NCI-H82 treated with DMSO at 0.1 percent for 48 hours (cell line): ENCODE measurements around the gene FOXM1.

Source experiments
- DNase-seq: peaks from one replicate; lab custom pipeline; 2025; ENCODE audit not compliant: unreplicated experiment; lab: John Stamatoyannopoulos, UW

FOXM1 gene

GRCh38 chr12:2841056-2841650 lies 35.8 kb downstream of the FOXM1 start:
- no peak for DNase-seq

GRCh38 chr12:2836574-2836973 lies 40.4 kb downstream of the FOXM1 start:
- no peak for DNase-seq

- no peak for DNase-seq
Observed at GRCh38 chr12:2835691-2836403, 41.1 kb downstream of the FOXM1 start.

GRCh38 chr12:2834581-2835491 lies 42.1 kb downstream of the FOXM1 start, which contains the start of gene NRIP2:
NRIP2 (minus strand) TSS chr12:2835035; CDS start chr12:2834983, 52 bp downstream.
- DNase-seq = no peak

GRCh38 chr12:2833810-2834209 lies 43.2 kb downstream of the FOXM1 start:
- no peak for DNase-seq

- no peak for DNase-seq
Observed at GRCh38 chr12:2833327-2833726, 43.6 kb downstream of the FOXM1 start.

- no peak for DNase-seq
Observed at GRCh38 chr12:2832550-2833127, 44.3 kb downstream of the FOXM1 start.

- no peak for DNase-seq
Observed at GRCh38 chr12:2829275-2829674, 47.7 kb downstream of the FOXM1 start.

GRCh38 chr12:2826721-2827515 lies 50.1 kb downstream of the FOXM1 start:
- DNase-seq = no peak

GRCh38 chr12:2826036-2826435 lies 50.9 kb downstream of the FOXM1 start:
- DNase-seq = no peak

- DNase-seq = no peak
Observed at GRCh38 chr12:2825132-2825531, 51.8 kb downstream of the FOXM1 start.

- no peak for DNase-seq
Observed at GRCh38 chr12:2824541-2824940, 52.4 kb downstream of the FOXM1 start.

GRCh38 chr12:2823483-2823882 lies 53.5 kb downstream of the FOXM1 start:
- no peak for DNase-seq

- no peak for DNase-seq
Observed at GRCh38 chr12:2820432-2820831, 56.5 kb downstream of the FOXM1 start.

GRCh38 chr12:2819810-2820209 lies 57.2 kb downstream of the FOXM1 start:
- no peak for DNase-seq

- peak; percentile 62 for DNase-seq
Observed at GRCh38 chr12:2813214-2814185, 63.5 kb downstream of the FOXM1 start.

- DNase-seq = peak; percentile 99
Observed at GRCh38 chr12:2812290-2813213, 64.4 kb downstream of the FOXM1 start, which contains the start of gene ITFG2. ITFG2 (plus strand) TSS chr12:2812668; CDS start chr12:2812761, 93 bp downstream.

- no peak for DNase-seq
Observed at GRCh38 chr12:2811801-2812200, 65.2 kb downstream of the FOXM1 start.
